HuH-7.5 (cell line): ENCODE measurements around the gene SBK3.
"Not testable (repeated sequence)": the region's sequence is repeated elsewhere in the genome, so short reads cannot be mapped to it uniquely, and the experiment has no call there.

Source experiments
- DNase-seq: peaks from one replicate; pipeline ENCODE4 v3.0.0; 2011; ENCODE audit warnings: low spot score

Gene SBK3

GRCh38 chr19:55576746-55577145 is 31.4 kb upstream of the SBK3 start:
- DNase-seq = no peak

DNA sequence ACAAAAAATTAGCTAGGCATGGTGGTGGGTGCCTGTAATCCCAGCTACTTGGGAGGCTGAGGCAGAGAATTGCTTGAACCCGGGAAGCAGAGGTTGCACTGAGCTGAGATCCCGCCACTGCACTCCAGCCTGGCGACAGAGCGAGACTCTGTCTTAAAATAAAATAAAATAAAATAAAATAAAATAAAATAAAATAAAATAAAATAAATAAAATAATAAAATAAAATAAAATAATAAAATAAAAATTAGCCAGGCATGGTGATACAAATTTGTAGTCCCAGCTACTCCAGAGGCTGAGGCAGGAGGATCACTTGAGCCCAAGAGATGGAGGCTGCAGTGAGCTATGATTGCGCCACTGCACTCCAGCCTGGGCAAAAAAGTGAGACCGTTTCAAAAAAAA is 28.6 kb upstream of the SBK3 start:
- not testable (repeated sequence) for DNase-seq

GRCh38 chr19:55569477-55569876 is 24.1 kb upstream of the SBK3 start:
- not testable (repeated sequence) for DNase-seq

GRCh38 chr19:55567708-55568328 is 22.5 kb upstream of the SBK3 start:
- DNase-seq = no peak

GRCh38 chr19:55566823-55567222 is 21.5 kb upstream of the SBK3 start:
- no peak for DNase-seq

DNA sequence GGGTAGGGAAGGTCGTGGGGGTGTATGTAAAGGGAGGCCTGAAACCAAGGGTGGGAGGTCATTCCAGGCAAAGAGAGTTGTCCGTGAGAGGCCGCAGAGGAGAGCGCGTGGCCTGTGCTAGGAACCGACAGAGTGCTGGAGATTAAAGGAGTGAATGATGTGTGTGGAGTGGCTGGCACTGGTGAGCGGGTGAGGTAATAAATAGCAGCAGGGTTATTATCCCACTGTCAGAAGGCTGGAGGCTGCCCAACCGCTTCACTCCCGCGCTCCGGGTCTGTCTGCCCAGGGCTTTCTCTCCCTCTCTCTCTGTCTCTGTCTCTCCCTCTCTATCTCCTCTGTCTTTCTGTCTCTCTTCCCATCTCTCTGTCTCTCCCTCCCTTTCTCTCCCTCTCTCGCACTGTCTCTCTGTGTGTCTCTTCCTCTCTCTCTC is 17.9 kb upstream of the SBK3 start:
- DNase-seq = no peak

GRCh38 chr19:55559684-55560083 is 14.3 kb upstream of the SBK3 start:
- no peak for DNase-seq

DNA sequence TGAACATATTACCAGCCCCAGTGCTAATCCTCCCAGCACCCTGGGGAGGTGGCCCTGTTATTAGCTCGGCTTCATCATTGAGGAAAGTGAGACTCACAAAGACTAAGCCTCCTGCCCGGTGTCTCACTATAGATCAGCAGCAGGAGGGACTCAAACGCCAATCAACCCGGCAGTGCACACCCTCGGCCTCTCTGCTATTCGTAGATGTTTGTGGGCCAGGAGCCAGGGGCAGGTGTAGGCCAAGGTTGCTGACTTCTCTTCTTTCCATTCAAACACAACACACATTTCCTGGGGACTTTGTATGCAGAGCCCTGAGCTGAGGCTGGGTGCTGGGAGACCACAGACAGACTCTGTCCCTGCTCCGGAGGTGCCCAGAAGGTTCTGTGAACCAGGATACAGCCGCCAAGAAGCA is 9.4 kb upstream of the SBK3 start:
- DNase-seq = no peak

DNA sequence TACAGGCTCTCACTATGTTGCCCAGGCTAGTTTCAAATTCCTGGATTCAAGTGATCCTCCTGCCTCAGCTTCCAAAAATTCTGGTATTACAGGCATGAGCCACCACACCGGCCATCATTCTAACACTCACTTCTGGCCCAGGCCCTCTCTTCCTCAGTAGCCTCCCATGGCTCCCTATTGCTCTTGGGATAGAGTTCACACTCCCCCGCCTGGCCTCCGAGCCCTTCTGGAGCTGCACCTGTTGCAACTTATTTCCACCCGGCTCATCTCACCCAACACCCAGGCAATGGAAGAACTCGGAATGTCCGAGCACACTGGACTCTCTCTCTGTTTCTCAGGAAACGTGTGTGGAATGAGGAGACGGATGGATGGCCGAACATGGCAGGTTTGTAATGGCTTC is 9.0 kb upstream of the SBK3 start:
- DNase-seq = no peak

DNA sequence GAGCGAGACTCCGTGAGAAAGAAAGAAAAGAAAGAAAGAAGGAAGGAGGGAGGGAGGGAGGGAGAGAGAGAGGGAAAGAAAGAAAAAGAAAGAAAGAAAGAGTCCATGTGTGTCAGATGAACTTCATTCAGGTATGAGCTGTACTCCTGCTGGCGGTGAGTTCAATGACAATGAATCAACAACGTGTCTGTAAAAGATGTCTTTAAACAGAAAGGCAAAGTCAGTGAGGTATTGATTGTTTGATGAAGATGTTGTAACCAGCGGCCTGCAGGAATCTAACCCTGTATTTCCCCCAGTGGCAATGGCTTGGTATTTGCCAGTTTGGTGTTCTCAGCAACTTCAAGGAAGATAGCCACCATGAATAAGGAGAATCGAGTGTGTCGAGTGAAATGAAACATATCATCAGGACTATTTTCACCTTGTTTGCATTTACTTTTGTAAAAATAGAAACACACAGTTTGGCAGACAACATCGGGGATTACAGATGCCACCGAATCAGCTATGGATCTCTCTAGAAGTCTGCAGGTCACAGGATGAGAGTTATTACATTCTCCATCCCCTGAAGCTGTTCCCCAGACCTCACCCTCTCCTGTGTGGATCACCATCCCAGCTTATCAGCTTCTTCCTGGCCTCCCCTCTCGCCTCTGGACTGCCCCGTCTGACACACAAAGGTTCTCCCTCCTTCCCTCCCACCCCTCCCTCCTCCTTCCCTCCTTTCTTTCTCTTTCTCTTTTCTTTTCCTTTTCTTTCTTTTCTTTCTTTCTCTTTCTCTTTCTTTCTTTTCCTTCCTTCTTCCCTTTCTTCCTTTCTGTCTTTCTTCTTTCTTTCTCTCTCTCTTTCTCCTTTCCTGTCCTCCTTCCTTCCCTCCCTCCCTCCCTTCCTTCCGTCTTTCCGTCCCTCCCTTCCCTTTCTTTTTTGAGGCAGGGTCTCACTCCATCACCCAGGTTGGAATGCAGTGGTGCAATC is 8.2 kb upstream of the SBK3 start:
- no peak for DNase-seq

DNA sequence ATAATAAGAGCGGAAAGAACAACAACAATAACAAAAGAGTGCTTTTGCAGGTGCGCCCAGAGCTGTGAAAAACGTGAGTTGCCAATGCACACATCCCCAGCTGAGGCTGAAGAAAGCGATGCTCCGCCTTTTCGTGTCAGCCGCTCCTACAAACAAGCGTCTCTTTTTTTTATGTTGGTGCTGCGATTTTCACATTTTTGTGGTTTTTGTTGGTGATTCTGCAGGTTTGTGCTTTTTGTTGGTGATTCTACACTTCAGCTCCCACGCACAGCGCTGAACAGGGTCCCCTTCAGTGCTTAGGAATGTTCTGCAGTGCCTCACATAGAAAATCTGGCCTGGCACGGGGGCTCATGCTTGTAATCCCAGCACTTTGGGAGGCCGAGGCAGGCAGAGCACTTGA is 7.3 kb upstream of the SBK3 start:
- DNase-seq = no peak

GRCh38 chr19:55552206-55552605 is 6.9 kb upstream of the SBK3 start:
- no peak for DNase-seq

- no peak for DNase-seq
Observed at GRCh38 chr19:55550321-55550650, 4.9 kb upstream of the SBK3 start.

DNA sequence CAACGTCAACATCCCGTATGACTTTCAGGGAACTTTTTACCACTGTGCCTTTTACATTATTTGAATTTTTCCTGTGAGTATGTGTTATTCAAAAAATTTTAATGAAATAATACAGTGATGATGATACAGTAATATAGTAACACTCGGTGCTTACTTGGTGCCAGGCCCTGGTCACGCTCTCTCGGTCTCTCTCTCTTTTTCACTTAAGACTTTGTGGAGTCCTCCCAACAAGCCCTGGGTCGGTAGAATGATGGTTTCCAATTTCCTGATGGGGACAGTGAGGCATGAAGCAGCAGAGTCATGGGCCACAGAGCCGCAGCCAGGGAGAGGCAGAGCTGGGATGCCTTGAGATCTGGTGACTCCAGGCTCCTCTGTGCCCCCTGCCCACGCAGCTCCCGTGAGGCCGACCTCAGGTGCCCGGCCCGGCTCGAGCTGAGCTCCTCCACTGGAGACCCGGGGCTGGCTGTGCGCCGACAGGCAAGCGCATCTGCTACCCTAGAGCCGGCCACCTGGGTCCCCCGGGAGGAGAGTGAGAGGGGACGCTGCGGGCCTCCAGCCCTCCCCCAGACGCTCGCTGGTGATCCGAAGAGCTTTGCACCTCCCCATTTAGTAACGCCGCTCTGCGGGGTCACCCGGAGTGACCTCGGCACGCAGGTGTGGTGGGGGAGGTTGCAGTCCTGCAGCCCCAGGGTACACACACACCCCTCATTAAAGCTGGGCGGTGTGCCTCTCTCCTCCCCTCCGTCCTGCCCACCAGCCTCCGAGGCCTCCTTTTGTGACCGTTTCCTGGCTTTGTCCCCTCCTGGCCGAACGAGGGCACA is 4.4 kb upstream of the SBK3 start:
- DNase-seq = peak; percentile 66

DNA sequence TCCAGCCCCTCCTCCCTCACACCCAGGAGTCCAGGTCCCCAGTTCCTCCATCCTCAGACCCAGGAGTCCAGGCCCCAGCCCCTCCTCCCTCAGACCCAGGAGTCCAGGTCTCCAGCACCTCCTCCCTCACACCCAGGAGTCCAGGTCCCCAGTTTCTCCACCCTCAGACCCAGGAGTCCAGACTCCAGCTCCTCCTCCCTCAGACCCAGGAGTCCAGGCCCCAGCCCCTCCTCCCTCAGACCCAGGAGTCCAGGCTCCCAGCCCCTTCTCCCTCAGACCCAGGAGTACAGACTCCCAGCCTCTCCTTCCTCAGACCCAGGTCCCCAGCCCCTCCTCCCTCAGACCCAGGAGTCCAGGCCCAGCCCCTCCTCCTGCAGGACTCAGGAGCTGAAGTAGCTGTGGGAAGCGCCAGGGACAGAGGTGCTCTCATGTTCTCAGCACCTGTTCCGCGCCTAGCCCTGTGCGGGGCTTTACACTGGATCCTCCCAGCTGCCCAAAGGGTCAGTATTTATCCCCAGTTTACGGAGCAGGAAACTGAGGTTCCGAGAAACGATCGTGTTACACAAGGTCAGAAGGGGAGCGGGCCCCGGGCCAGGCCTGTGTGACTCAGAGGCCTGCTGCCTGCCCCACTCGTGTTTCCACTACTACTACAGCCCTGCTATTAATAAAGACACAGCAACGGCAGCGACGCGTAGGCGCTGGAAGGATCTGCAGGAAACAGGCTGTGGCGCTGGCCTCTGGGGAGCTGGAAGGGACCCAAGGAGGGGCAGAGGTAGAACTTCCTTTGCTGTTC is 1.7 kb upstream of the SBK3 start:
- DNase-seq = no peak

DNA sequence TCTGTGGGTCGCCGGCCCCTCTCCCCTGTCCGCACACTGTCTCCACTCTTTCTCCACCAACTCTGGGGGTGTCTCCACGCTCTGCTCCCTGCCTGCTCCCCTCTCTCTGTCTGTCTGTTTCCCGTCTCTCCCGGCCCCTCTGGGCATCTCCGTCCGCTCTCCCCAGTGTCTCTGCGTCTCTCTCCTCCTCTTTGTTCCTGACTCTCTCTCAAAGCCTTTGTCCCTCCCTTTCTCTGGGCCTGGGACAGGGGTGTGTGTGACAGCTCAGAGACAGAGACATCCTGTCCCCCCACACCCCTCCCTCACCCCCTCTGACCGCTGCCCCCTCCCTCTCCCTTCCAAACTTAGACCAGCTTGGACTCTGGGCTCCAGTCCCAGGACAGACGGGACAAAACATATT is 668 bp upstream of the SBK3 start:
- DNase-seq = no peak

- DNase-seq = no peak
Observed at GRCh38 chr19:55544776-55545439, 435 bp downstream of the SBK3 start.

GRCh38 chr19:55544014-55544413 is 1.3 kb downstream of the SBK3 start:
- no peak for DNase-seq

DNA sequence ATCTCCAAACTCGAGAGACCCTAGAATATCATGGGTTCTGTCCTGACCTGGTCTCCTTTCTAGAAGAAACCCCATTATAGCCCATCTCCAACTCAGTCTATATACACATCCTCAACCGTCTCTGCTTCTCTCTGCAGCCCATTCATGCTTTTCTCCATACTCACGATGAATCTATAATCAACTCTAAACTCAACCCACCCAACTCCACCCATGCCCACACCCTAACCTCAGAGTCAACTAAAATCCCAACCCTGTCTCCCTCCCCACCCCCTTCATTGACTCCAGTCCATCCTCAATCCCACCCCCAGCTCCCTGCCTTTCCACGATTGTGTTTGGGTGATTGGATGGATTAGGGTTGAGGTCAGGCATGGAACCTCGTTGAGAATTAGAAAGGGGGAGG is 1.8 kb downstream of the SBK3 start:
- DNase-seq = no peak

DNA sequence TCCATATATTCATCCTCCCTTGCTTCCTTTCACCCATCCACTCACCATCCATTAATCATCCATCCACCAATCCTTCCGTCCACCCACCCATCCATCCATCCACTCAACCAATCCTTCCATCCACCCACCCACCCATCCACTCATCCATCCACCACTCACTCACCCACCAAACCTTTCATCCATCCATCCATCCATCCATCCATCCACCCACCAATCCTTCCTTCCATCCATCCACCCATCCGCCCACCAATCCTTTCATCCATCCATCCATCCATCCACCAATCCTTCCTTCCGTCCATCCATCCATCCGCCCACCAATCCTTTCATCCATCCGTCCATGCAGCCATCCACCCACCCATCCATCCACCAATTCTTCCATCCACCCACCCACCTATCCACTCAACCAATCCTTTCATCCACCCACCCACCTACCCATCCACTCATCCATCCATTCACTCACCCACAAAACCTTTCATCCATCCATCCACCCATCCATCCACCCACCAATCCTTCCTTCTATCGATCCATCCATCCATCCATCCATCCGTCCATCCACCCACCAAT is 3.0 kb downstream of the SBK3 start:
- no peak for DNase-seq

GRCh38 chr19:55541091-55541490 is 4.3 kb downstream of the SBK3 start:
- DNase-seq = no peak
